ENCODE data around the gene EPHA4.

DNA sequence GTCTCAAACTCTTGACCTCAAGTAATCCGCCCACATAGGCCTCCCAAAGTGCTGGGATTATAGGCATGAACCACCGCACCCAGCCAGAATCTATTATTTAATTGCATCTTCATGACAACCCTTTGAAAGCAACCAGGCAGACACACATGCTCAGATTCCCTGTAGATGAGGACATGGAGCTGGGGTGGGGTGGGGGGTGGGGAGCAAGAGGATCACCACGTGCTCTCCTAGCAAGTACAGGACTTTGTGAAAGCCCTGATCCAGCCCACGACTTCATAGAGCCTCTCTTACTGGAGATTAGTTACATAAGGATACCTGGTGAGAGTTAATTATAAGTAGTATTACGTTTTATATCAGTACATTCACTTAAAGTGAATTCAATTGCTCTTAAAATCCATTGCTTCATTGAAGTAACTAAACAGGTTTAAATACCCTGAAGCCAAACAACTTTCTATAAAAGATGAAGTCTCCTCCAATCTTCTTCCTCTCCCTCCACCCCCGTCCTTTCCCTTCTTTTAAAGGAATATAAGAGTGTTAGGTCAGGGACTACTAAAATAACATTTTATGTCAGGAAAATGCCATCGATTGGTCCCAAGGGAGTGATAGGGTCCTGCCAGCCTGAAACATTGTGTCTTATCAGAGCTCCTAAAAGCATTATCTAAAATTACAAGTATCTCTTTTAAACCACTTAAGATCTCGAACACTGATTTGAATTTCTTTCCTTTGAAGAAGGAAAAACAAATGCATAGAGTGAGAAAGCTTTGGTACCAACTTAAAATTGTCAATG lies 123.9 kb downstream of the EPHA4 start:
- no peak for TF ChIP-seq TCF7L2 (IDR thresholded peaks at IDR 0.05; ENCODE audit: low read depth, low read length)
- no peak for TF ChIP-seq POLR2AphosphoS5 (IDR thresholded peaks at IDR 0.05; ENCODE audit: low read depth, low read length)
- TF ChIP-seq, protein P1, sequence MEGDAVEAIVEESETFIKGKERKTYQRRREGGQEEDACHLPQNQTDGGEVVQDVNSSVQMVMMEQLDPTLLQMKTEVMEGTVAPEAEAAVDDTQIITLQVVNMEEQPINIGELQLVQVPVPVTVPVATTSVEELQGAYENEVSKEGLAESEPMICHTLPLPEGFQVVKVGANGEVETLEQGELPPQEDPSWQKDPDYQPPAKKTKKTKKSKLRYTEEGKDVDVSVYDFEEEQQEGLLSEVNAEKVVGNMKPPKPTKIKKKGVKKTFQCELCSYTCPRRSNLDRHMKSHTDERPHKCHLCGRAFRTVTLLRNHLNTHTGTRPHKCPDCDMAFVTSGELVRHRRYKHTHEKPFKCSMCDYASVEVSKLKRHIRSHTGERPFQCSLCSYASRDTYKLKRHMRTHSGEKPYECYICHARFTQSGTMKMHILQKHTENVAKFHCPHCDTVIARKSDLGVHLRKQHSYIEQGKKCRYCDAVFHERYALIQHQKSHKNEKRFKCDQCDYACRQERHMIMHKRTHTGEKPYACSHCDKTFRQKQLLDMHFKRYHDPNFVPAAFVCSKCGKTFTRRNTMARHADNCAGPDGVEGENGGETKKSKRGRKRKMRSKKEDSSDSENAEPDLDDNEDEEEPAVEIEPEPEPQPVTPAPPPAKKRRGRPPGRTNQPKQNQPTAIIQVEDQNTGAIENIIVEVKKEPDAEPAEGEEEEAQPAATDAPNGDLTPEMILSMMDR (IDR thresholded peaks at IDR 0.05) = no peak

Measured in Panc1 (cell line).